Prostate gland (tissue), 2 donors: ENCODE results near the gene FOXP3. TPM values are rescaled to one million over a fixed set of nuclear protein-coding genes. Genes with fewer than 3 reads are reported as not detected.

ENCODE experiments used
- DNase-seq: peaks from one replicate; pipeline ENCODE4 v3.0.0-alpha.2; 2019; ENCODE audit warnings: low spot score
- H3K27ac ChIP-seq, 2 donors: fragments of 200-600 bp; sonication (generic); 2 replicates each; pipeline ENCODE4 v1.5.1; 2017 to 2019
- H3K27me3 ChIP-seq: fragments of 200-600 bp; sonication (generic); replicated peaks from 2 replicates; pipeline ENCODE4 v1.5.1; 2019; ENCODE audit not compliant: insufficient read depth
- H3K36me3 ChIP-seq, 2 donors: fragments of 200-600 bp; sonication (generic); 1 replicate in 1 of 2; 2 replicates in 1 of 2; pipeline versions ENCODE4 v1.5.1 to v1.8.1; 2017 to 2019
- H3K4me1 ChIP-seq: fragments of 200-600 bp; sonication (generic); replicated peaks from 2 replicates; pipeline ENCODE4 v1.5.1; 2019
- H3K4me3 ChIP-seq, 2 donors: fragments of 200-600 bp; sonication (generic); 2 replicates each; pipeline ENCODE4 v1.5.1; 2017 to 2019
- H3K9me3 ChIP-seq: fragments of 200-600 bp; sonication (generic); 2 replicates; pipeline ENCODE4 v1.5.1; 2017
- CTCF ChIP-seq, 4 experiments: fragments of 200-600 bp in 2 of 4; fragments of 450-650 bp in 2 of 4; sonication (generic) in 2 of 4; IDR thresholded peaks; 1 replicate in 3 of 4; 2 replicates in 1 of 4; pipeline ENCODE4 v1.5.1; 2016 to 2019; ENCODE audit warnings: antibody characterized with exemption in 4 of 4, mild to moderate bottlenecking in 2 of 4, moderate library complexity in 2 of 4
- POLR2A ChIP-seq: fragments of 450-650 bp; IDR thresholded peaks from one replicate; pipeline ENCODE4 v1.6.1; 2016; ENCODE audit warnings: antibody characterized with exemption, mild to moderate bottlenecking
- POLR2AphosphoS5 ChIP-seq: sonication (generic); formaldehyde crosslinking; IDR thresholded peaks from one replicate; pipeline ENCODE4 v1.6.1; 2017; ENCODE audit warnings: antibody characterized with exemption
- WGBS: methylation state at CpG from one replicate; pipeline ENCODE4 v1.1.5; 2018; 5-methylcytosine and 5-hydroxymethylcytosine counted together
- intact Hi-C: fragments of 100-400 bp; cut with DNase I; formaldehyde crosslinking; loops from one replicate; pipeline ENCODE4 v1.14.2; 2022
- total RNA-seq, 2 donors: library from RNA; depleted of rRNA; stranded (reverse); fragments of >200 nt; gene quantifications; one replicate each; pipeline ENCODE4 v1.1.0, GENCODE V29; 2016

Gene FOXP3
- total RNA-seq, 2 donors from 2014 or later, result 0.36 to 1.4 TPM

DNA sequence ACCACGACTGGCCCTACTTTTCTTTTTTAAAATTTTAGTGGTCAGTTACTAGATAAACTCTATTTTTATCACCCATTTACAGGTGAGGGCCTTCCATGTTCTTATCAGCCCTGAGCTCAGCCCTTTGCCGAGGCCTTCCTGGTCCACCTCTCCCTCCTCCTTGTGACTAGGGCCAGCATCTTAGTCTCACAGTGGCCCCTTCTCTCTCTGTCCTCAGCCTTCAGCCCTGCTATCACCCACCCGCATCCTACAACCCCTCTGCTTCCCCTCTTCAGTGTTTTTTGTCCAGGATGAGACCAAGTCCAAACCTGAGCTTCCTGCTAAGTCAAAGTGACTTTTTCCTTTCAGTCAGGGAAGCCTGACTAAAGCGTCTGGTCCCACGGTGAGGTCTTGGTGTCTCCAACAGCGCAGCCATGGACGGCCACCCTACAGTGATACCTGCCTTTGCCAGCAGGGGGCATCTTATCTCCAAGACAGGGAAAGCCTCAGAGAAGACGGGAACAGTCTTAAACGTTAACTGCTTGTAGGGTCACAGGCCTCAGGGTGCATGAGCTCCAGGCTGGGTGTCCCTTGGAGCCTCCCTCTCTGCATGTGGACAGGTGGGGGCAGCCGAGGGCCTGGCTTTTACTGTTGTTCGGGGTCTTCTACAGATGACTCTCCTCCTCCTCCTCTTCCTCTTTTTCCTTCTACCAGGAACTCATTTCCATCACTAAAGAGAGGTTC is 27.3 kb upstream of the FOXP3 start:
- Histone ChIP-seq H3K27me3 (no peaks in the 10 kb centered on the region), H3K9me3 (no peaks in the 10 kb centered on the region), H3K4me3 (no peak overlapping the region), H3K36me3 (no peaks in the 10 kb centered on the region), H3K4me1 (no peaks in the 10 kb centered on the region), H3K27ac (no peak overlapping the region)
- intact Hi-C loops, result no loop called here
- DNase-seq, result peak; percentile 19
- WGBS, result 23% methylated on average over 11 of the region's 11 CpGs
- TF ChIP-seq POLR2A (no peak), CTCF (IDR thresholded peaks at IDR 0.05) (peak; percentile 25 to 68 (median 60))

DNA sequence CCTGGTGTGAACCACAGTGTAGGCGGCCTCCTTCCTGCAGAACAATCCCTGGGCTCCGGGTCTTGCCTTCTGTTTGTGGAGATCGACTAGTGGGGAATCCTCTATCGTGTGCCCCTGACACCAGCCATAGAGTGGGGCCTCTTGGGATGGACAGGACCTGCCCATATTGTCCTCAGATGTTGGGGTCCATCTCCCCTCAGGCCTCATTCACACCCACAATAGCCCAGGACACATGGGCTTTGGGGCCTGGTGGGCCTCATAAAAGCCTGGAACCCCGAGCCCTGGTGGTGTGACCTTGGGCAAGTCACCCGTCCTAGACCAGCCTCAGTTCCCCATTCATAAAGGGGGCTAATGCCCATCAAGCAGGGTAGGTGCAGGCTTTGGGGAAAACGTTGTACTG is 25.7 kb upstream of the FOXP3 start:
- Histone ChIP-seq H3K27ac (no peak overlapping the region), H3K36me3 (no peaks in the 10 kb centered on the region), H3K4me1 (no peaks in the 10 kb centered on the region), H3K27me3 (no peaks in the 10 kb centered on the region), H3K9me3 (no peaks in the 10 kb centered on the region), H3K4me3 (no peak overlapping the region)
- no peak for DNase-seq
- WGBS, result 86% methylated on average over 6 of the region's 7 CpGs
- intact Hi-C loops, result no loop called here
- no peak for TF ChIP-seq POLR2A
- TF ChIP-seq POLR2AphosphoS5, result no peak
- TF ChIP-seq CTCF (IDR thresholded peaks at IDR 0.05), result no peak

DNA sequence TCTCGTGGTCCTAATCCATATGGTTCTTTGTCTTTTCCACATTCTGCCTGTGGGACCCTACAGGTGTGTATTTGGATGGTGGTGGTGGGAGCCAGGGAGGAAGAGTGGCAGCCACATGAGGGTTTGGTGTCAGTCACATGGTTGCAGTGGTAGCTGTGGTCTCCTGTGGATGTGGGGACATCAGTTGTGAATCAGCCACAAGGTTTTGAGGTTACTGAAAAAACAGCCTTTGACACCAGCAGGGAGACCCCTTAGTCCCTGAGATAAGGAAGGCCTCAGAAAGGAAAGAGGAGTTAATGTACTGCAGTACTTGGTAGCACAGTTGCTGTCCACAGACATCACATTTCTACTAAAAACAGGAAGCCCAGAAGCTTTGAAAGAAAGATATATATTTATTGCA is 23.2 kb upstream of the FOXP3 start:
- H3K4me3 ChIP-seq, result no peak overlapping the region
- TF ChIP-seq POLR2A (no peak), CTCF (IDR thresholded peaks at IDR 0.05) (no peak), POLR2AphosphoS5 (no peak)
- H3K36me3 ChIP-seq, result no peaks in the 10 kb centered on the region
- no peaks in the 10 kb centered on the region for H3K27me3 ChIP-seq
- WGBS, result 90% methylated on average over 1 of the region's 1 CpG
- H3K27ac ChIP-seq, result no peak overlapping the region
- intact Hi-C loops, result loop anchor here (10.0 kb wide), 2 partner anchors 467 to 557 kb away; no protein-coding TSS in a partner anchor
- DNase-seq, result no peak
- H3K4me1 ChIP-seq, result no peaks in the 10 kb centered on the region
- no peaks in the 10 kb centered on the region for H3K9me3 ChIP-seq

GRCh38 chrX:49286581-49286980 is 22.1 kb upstream of the FOXP3 start:
- Histone ChIP-seq H3K27me3 (no peaks in the 10 kb centered on the region), H3K9me3 (no peaks in the 10 kb centered on the region), H3K4me1 (no peaks in the 10 kb centered on the region), H3K36me3 (no peaks in the 10 kb centered on the region), H3K27ac (no peak overlapping the region), H3K4me3 (no peak overlapping the region)
- no peak for DNase-seq
- WGBS, result 91% methylated on average over 4 of the region's 4 CpGs
- intact Hi-C loops, result loop anchor here (10.0 kb wide), 2 partner anchors 468 to 558 kb away; no protein-coding TSS in a partner anchor
- no peak for TF ChIP-seq POLR2A
- TF ChIP-seq CTCF (IDR thresholded peaks at IDR 0.05), result no peak
- TF ChIP-seq POLR2AphosphoS5, result no peak

- intact Hi-C loops, result loop anchor here (10.0 kb wide), 2 partner anchors 469 to 559 kb away; no protein-coding TSS in a partner anchor
- no peak for DNase-seq
- no peaks in the 10 kb centered on the region for H3K36me3 ChIP-seq
- H3K4me3 ChIP-seq, result no peak overlapping the region
- WGBS, result 98% methylated on average over 9 of the region's 18 CpGs
- TF ChIP-seq POLR2A (no peak), CTCF (IDR thresholded peaks at IDR 0.05) (no peak), POLR2AphosphoS5 (no peak)
- H3K27ac ChIP-seq, result no peak overlapping the region
- no peaks in the 10 kb centered on the region for H3K9me3 ChIP-seq
- H3K27me3 ChIP-seq, result no peaks in the 10 kb centered on the region
- no peaks in the 10 kb centered on the region for H3K4me1 ChIP-seq
Observed at GRCh38 chrX:49286136-49286535, 21.6 kb upstream of the FOXP3 start.
